CD4-positive, CD25-positive, alpha-beta regulatory T cell (primary cell): ENCODE results near the gene STARD3. TPM values are rescaled to one million over a fixed set of nuclear protein-coding genes. Genes with fewer than 3 reads are reported as not detected.

Experiments used
- polyA plus RNA-seq, 4 donors: library from polyadenylated mRNA; unstranded; fragments of 300-500 nt; fragmentation: Illumina TruSeq; gene quantifications; one replicate each; pipeline ENCODE4 v1.2.3, GENCODE V29; 2021
- total RNA-seq: library from RNA; stranded (reverse); gene quantifications from one replicate; pipeline ENCODE4 v1.2.3, GENCODE V29; 2022

The STARD3 gene
- total and polyA plus RNA-seq, 5 donors from 2014 or later, result 45.4 to 95.9 (median 46.7) TPM

Other genes starting within 250 kb of the STARD3 start
- gene FBXL20, start 235.5 kb upstream of the STARD3 start, total RNA-seq, result 30.8 TPM
- 1 to 10 TPM; 4.0 to 6.3 (median 4.8) TPM for gene FBXL20, start 235.5 kb upstream of the STARD3 start, polyA plus RNA-seq
- 45.4 TPM for gene MED1, start 185.9 kb upstream of the STARD3 start, total RNA-seq
- gene MED1, start 185.9 kb upstream of the STARD3 start, polyA plus RNA-seq, result 10 to 100 TPM; 15.8 to 20.2 (median 18.3) TPM
- 110 TPM for gene CDK12, start 175.7 kb upstream of the STARD3 start, total RNA-seq
- 1 to 10 TPM; 2.1 to 4.4 (median 3.3) TPM for gene CDK12, start 175.7 kb upstream of the STARD3 start, polyA plus RNA-seq
- gene NEUROD2, start 29.2 kb upstream of the STARD3 start, total RNA-seq, result not detected
- not detected for gene NEUROD2, start 29.2 kb upstream of the STARD3 start, polyA plus RNA-seq
- not detected for gene PPP1R1B, start 10.2 kb upstream of the STARD3 start, total RNA-seq
- not detected for gene PPP1R1B, start 10.2 kb upstream of the STARD3 start, polyA plus RNA-seq
- 3.4 TPM for gene TCAP, start 28.2 kb downstream of the STARD3 start, total RNA-seq
- under 1 TPM in 1 of 4 donors, not detected in 3; 0.07 TPM for gene TCAP, start 28.2 kb downstream of the STARD3 start, polyA plus RNA-seq
- gene PNMT, start 31.3 kb downstream of the STARD3 start, total RNA-seq, result 1.2 TPM
- gene PNMT, start 31.3 kb downstream of the STARD3 start, polyA plus RNA-seq, result not detected
- 28.0 TPM for gene PGAP3, start 50.9 kb downstream of the STARD3 start, total RNA-seq
- 10 to 100 TPM; 15.2 to 23.3 (median 17.5) TPM for gene PGAP3, start 50.9 kb downstream of the STARD3 start, polyA plus RNA-seq
- 5.5 TPM for gene ERBB2, start 62.9 kb downstream of the STARD3 start, total RNA-seq
- gene ERBB2, start 62.9 kb downstream of the STARD3 start, polyA plus RNA-seq, result under 1 TPM; 0.36 to 0.80 (median 0.57) TPM
- 44.1 TPM for gene MIEN1, start 93.4 kb downstream of the STARD3 start, total RNA-seq
- gene MIEN1, start 93.4 kb downstream of the STARD3 start, polyA plus RNA-seq, result 100 to 1,000 TPM in 3 of 4 donors, 10 to 100 TPM in 1; 93.5 to 158 (median 127) TPM
- not detected for gene GRB7, start 100.8 kb downstream of the STARD3 start, total RNA-seq
- gene GRB7, start 100.8 kb downstream of the STARD3 start, polyA plus RNA-seq, result not detected
- gene IKZF3, start 227.2 kb downstream of the STARD3 start, total RNA-seq, result 146 TPM
- 10 to 100 TPM; 30.4 to 40.6 (median 34.1) TPM for gene IKZF3, start 227.2 kb downstream of the STARD3 start, polyA plus RNA-seq
- not detected for gene ZPBP2, start 231.1 kb downstream of the STARD3 start, total RNA-seq
- not detected for gene ZPBP2, start 231.1 kb downstream of the STARD3 start, polyA plus RNA-seq